Epithelial cell of prostate (primary cell): ENCODE results near the gene XRCC1.
"Not testable (repeated sequence)": the region's sequence is repeated elsewhere in the genome, so short reads cannot be mapped to it uniquely, and the experiment has no call there.

ENCODE experiments used
- DNase-seq: peaks from one replicate; pipeline ENCODE4 v3.0.0-alpha.2; 2011; ENCODE audit warnings: low read depth, low spot score
- H3K27ac ChIP-seq: fragments of 450-650 bp; 2 replicates; pipeline ENCODE4 v1.5.1; 2017; ENCODE audit warnings: mild to moderate bottlenecking

The XRCC1 gene

DNA sequence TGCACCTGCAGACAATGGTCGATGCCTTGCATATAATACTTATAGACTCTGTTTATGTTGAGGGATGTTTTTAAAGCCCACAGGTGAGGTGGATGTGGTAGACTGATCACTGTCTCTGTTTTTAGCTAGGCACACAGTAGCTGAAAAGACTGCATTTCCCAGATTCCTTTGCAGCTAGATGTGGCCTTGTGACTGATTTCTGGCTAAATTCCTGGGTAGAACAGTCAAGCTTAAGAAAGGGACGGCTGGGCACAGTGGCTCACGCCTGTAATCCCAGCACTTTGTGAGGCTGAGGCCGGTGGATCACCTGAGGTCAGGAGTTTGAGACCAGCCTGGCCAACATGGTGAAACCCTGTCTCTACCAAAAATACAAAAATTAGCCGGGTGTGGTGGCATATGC lies 25.0 kb upstream of the XRCC1 start:
- not testable (repeated sequence) for H3K27ac ChIP-seq

DNA sequence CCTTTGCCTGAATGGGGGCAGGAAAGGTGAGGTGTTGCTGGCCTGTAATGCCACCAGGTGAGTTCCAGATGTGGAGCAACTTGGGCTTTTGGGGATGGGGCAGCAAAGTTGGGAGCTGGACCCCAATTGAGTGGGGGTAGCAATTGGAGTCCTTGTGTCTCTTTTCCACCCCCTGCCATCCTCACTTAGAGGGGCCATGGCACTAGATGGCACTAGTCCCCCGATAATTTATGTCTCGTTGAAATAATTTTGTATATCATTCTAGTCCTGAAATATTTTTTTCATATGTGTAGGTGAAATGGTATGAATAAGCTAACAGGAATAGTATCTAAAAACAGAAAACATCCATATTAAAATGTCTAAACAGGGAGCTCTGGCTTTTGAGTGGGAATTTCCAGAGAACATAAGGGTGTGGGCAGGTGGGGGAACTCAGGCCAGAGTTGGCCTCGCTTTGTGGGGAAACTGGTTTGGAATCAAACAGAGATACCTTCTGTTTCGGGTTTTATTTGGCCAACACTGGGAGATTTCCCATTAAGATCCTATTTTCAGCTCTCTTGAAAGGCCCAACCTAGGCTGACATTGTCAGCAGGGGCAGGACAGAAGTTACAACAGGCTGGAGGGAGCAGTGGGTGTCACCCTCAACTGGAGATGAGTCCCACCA lies 24.4 kb upstream of the XRCC1 start:
- no peak for DNase-seq
- H3K27ac ChIP-seq: no peak overlapping the region

More for the DNA sequence above, 25.0 kb upstream of the XRCC1 start:
- not testable (repeated sequence) for DNase-seq

DNA sequence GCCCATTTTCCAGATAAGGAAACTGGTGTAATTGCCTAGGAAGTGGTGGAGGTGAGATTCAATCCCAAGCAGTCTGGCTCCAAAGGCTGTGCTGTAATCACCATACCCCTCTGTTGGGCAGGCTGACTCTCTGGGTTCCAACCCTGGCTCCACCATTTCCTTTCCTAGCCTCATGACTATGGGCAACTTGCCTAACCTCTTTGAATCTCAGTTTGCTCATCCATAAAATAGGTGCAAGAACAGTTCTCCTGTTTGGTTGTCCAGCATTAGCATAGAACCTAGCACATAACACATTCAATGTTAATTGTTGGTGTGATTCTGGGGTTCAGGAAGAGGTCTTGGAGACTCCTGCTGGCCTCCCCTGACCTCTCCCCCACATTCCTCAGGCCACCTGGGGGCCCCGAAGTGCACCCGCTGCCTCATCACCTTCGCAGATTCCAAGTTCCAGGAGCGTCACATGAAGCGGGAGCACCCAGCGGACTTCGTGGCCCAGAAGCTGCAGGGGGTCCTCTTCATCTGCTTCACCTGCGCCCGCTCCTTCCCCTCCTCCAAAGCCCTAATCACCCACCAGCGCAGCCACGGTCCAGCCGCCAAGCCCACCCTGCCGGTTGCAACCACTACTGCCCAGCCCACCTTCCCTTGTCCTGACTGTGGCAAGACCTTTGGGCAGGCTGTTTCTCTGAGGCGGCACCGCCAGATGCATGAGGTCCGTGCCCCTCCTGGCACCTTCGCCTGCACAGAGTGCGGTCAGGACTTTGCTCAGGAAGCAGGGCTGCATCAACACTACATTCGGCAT lies 23.3 kb upstream of the XRCC1 start:
- H3K27ac ChIP-seq: no peak overlapping the region
- no peak for DNase-seq

DNA sequence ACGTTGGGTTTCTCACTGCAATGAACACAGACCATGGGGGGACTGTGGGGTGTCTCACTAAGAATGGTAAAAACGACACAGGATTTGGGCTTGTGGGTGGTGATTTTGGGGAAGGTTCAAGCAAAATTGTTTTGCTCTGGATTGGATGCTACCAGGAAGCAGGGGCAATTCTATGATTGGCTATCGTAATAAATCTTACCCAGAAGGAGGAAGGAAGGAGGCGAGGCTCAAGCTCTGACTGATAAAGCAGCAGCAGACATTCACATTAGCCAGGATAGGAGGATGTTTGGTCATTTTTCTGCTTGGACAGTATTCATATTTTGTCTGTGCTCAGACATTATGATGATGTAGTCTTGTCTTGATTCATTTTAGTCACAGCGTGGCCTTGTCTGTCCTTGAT lies 22.5 kb upstream of the XRCC1 start:
- no peak for DNase-seq
- no peak overlapping the region for H3K27ac ChIP-seq

DNA sequence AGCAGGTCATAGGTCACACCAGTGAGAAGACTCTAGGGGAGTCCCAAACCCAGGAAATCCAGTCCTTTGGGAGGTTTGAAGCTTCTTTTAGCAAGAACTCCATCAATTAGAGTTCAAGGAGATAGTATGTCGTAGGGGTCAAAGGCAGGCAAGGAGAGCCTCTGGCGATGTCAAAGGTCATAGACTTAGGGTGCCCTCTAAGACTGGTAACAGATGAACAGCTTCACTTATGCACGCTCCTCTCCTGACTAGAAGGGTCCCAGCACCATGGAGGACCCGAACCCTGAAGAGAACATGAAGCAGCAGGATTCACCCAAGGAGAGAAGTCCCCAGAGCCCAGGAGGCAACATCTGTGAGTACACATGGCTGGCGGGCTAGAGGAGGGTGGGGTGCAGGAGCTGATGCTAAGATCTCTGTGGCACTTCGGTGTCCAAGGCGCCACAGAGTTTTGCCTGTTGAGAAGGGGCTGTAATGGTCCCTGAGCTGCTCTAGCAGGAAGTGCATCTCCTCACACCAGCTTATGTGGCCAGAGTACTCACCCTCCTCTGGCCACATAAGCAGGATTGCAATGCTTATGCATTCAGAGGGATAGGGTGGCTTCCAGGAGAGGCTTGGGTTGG lies 21.6 kb upstream of the XRCC1 start:
- DNase-seq: no peak
- peak overlapping the region; percentile 88 for H3K27ac ChIP-seq

DNA sequence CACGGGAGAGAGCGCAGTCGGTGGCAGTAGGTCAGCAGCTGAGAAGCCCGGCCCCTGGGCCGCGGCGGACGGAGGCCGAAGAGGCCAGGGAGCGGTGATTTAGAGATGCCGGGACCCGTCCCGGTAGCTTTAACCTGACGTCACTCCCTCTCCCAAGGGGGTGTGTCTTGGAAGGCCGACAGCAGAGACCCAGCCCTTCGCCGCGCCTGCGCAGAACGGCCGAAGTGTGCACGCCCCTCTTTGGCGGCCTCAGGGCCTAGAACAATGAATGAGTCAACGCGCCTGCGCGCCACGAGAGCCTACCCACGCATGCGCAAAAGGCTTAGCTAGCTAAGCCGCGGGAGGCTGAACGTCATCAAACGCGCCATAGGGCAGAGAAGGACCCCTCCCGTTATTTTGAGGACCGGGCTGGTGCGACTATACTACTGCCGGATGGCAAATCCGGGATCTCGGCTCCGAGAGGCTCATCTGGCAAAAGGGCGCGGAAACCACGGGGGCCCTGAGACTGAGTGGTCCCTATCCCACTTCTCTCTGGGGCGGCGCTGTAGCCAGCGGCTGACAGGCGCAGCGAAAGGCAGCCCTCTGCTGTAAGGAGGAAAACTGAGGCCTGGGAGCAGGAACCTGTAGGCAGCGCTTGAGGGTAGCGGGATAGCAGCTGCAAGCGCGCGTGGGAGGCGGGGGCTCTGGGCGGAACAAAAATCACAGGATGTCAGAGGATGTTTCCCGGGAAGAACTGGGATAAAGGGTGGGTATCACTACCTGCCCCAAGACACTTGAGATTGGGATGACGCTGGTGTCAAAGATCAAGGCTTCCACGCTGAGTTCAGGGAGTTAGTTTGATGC lies 20.9 kb upstream of the XRCC1 start, which contains the start of the genes IRGQ and ZNF576:
Gene IRGQ (minus strand): TSS at position 136 of the 843 bp plus-strand sequence. CDS start 796 bp downstream, outside the sequence.
Gene ZNF576 (plus strand): TSS at position 597 of the 843 bp plus-strand sequence. CDS start 514 bp downstream, outside the sequence.
- peak within 1 kb of the TSS; percentile 88 for H3K27ac ChIP-seq
- DNase-seq: peak; percentile 89

DNA sequence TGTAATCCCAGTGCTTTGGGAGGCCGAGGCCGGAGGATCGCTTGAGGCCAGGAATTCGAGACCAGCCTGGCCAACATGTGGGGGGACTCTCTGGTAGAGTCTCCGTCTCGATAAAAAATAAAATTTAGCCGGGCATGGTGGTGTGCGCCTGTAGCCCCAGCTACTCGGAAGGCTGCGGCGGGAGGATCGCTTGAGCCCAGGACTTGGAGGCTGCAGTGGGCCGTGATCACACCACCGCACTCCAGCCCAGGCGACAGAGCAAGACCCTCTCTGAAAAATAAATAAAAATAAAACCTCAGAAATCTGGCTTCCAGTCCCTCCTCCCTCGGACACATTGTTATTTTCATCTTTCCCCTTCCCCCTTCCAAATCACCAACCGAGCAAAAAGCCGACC lies 20.3 kb upstream of the XRCC1 start:
- H3K27ac ChIP-seq: peak overlapping the region; percentile 88
- DNase-seq: no peak

DNA sequence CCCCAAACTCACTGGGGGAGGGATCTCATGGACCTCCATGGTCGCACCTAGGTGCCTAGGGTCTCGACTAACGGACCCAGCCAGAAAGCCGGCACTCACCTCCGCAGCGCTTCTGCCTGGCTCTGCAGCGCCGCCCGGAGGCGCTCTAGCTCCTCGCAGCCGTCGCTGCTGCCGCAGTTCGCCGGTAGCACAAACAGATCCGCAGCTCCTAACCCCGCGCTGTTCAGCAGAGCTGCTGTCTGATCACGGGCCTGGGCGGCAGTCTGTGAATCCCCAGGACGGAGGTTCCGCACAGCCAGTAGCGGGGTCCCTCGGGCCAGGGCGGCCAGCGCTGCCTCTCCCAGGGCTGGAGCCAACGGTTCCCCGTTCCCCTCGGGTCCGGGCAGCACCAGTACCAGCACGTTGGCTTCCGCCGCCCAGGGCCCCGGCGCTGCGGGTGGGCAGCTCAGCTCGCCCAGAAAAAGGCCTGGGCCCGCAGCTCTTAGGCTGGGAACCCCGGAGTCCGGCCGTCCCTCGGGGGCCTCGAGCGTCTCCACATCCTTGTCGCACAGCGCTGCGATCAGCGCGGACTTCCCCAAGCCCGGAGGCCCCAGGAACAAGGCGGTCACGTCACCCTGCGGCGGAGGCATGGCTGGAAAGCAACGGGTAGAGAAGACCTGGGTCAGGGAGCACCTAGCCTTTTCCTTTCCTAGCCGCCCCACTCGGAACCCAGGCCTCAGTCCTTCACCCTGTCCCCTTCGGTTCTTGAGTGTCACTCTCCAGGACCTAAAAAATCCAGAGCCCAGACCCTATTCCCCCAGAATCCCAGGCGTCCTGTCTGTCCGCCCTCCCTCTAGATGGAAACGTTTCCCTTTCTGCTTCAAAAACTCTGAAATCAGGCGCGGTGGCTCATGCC lies 19.6 kb upstream of the XRCC1 start:
- DNase-seq: peak; percentile 14

DNA sequence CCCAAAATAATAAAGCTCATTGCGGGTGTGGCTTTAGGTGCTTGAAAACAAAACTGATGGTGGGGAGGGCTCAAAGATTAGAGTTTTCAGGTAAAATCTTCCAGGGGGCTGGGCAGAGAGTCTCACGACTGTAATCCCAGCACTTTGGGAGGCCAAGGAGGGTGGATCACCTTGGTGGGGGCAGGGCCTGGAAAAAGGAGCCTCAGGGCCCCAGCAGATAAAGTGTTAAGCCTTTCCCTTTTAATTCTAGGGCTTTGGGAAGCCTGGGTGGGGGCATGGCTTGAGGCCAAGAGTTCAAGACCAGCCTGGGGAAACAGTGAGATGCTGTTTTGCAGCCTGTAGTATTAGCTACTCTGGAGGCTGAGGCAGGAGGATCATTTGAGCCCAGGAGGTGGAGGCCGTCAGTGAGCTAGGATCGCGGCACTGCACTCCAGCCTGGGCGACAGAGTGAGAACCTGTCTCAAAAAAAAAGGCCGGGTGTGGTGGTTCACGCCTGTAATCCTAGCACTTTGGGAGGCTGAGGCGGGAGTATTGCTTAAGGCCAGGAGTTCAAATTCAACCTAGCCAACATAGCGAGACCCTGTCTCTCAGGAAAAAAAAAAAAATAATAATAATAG lies 18.9 kb upstream of the XRCC1 start:
- DNase-seq: no peak
- no peak overlapping the region for H3K27ac ChIP-seq

More for the DNA sequence above, 19.6 kb upstream of the XRCC1 start:
- H3K27ac ChIP-seq: peak overlapping the region; percentile 88

DNA sequence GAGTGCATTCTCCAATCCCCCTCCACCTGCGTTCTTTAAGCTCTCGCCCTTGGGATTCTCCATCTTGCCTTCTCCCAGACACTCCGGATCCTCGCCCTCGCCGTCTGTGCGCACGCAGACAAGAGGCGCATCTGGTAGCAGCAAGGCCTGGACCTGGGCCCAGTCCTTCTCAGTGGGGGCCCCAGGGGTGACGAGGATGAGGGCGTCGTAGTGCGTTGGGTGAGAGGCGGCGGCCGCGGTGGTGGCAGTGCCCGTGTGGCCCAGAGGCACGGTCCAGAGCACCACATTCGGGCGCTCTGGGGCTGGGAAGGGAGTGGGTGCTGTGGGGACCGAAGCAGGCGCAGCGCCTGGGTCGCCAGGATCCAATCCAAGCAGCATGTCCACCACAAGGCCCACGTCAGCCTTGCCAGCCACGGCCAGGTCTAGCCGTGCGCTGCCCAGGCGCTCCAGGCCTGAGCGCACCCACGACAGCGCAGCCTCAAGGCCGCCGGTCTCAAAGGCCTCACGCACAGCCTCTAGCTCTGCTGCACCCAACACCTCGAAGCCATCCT lies 17.5 kb upstream of the XRCC1 start:
- H3K27ac ChIP-seq: no peak overlapping the region
- no peak for DNase-seq

DNA sequence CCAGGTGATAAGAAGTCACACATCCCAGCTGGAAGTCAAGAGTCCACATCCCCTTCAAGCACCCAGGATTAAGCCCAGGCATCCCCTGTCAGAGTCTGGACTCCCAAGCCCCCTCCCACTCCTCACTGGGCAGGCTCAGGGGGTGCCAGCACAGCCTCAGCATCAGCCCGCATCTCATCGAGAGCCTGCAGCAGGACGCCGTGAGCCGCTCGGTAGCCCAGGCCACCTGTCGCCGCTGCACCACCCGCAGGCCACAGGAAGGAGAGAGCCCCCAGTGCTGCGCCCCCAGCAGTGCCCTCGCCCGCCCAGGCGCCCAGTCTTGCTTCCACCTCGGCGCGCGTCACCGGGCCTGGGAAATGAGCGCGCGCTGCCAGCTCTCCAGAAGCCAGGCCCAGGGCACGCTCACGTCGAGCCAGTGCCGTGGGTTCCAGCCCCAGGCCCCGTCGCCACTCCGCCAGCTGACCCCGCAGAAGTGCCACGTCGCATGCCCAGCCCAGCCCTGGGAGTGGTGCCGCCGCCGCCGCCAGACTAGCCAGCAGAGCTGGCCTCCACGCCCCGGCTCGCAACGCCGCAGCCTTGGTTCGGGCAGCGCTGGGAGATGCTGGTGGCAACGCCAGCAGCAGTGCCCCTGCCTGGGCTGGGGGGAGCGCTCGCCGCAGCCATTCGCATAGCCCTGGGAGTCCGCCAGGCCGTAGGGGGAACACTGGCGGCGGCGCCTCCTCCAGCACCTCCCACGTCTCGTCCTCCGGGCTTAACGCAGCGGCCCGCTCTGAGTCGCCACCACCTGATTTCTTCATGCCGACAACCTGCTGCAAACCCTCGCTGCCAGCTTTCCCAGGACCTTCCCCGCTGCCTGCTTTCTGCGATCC lies 16.8 kb upstream of the XRCC1 start:
- no peak for DNase-seq
- H3K27ac ChIP-seq: no peak overlapping the region

DNA sequence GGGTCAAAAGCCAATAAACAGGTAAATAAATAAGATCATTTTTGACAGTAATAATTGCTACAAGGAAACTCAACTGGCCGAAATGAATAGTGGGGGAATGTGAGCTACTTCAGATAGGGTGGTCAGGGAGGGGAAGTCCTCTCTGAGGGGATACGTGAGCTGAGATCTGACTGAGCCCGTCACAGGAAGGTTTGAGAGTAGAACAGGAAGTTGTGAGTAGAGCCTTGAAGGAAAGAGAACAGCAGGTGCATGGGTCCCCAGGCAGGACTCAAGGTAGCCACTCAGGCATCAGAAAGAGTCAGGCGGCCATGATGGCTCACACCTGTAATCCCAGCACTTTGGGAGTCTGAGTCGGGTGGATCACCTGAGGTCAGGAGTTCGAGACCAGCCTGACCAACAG lies 14.4 kb upstream of the XRCC1 start:
- no peak for DNase-seq
- H3K27ac ChIP-seq: no peak overlapping the region

DNA sequence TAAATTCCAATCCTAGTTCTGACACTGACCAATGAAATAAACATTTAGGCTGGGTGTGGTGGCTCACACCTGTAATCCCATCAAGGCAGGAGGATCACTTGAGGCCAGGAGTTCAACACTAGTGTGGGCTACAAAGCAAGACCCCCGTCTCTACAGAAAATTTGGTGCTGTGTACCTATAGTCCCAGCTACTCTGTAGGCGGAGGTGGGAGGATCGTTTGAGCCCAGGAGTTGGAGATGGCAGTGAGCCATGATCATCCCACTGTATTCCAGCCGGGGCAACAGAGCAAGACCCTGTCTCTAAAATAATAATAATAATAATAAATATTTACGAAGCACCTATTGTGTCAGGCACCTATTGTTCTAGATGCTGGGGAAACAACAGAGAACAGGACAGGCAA lies 13.9 kb upstream of the XRCC1 start:
- no peak overlapping the region for H3K27ac ChIP-seq
- no peak for DNase-seq

DNA sequence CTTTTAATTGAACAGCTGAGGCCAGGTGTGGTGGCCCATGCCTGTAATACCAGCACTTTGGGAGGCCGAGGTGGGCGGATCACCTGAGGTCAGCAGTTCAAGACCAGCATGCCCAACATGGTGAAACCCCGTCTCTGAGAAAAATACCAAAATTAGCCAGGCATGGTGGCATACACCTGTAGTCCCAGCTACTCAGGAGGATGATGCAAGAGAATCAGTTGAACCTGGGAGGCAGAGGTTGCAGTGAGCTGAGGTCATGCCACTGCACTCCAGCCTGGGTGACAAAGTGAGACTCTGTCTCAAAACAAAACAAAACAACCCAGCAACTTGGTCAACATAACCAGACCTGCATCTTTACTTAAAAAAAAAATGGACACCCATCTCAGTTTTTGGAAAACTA lies 11.7 kb upstream of the XRCC1 start:
- H3K27ac ChIP-seq, DNase-seq: not testable (repeated sequence)

DNA sequence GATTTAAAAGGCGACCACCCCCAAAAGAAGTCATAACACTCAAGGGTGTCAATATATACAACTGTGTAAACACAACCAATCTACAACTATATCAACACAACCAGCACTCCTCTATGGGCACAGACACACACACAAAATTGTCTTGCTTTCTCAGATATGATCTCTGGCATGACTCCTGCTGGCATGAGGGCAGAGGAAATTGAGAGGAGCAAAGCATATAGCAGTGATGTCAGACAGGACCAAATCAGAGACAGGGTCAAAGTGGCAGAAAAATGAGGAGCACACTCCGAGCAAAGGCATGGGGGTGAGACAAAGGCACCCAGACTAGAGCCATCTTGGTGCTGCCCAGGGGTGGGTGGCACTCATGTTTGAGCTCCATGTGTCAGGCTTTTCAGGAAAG lies 11.0 kb upstream of the XRCC1 start:
- no peak for DNase-seq

DNA sequence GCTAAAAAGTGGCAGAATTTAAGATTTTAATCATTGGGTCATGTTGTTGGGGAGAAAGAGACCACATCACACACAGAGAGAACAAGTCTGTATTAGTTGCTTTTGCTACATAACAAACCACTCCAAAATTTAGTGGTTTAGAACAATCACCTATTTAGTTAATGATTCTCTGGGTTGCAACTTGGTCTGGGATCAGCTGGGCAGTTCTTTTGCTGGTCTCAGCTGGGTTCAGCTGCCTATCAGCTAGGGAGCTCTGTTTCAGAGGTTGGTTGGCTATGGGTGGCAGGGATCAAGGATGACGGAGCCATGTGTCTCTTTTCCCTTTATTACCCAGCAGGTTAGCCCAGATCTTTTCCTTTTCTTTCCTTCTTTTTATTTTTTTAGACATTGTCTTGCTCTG lies 9.2 kb upstream of the XRCC1 start:
- H3K27ac ChIP-seq: no peak overlapping the region
- DNase-seq: no peak

More for the DNA sequence above, 11.0 kb upstream of the XRCC1 start:
- H3K27ac ChIP-seq: no peak overlapping the region

DNA sequence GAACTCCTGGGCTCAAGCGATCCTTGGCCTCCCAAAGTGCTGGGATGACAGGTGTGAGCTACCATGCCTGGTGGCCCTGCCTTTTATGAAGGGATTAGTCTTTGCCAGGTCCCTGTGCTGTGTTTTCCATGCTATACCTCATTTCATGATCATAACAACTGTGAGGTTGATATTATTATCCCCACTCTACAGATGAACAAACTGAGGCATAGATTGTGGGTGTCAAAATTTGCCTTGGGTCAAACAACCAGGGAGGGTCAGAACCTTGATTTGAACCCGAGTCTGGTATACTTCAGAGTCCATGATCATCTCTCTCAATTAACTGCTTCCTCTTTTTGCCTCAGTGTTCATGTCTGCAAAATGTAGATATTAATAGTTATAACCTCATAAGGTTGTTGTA lies 7.2 kb upstream of the XRCC1 start:
- DNase-seq: no peak
- H3K27ac ChIP-seq: no peak overlapping the region

DNA sequence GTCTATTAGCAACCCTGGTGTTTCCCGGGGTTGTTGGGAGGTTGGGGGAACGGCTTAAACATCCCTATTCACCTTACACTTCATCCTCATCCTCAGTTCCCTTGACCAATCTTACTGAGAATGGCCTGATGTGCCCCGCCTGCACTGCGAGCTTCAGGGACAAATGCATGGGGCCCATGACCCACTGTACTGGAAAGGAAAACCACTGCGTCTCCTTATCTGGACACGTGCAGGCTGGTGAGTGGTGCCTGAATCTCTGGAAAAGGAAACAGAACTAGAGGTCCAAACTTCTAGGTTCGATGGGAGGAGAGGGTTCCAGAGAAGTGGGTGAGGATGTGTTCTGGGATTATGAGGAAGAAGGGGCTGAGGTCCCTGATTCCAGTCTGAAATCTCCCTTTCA lies 6.1 kb upstream of the XRCC1 start:
- no peak overlapping the region for H3K27ac ChIP-seq
- no peak for DNase-seq
